Esophagus (tissue), 2 donors: ENCODE results near the gene JARID2. TPM values are rescaled to one million over a fixed set of nuclear protein-coding genes. Genes with fewer than 3 reads are reported as not detected.

Source experiments
- H3K27ac ChIP-seq, 2 donors: one replicate each; pipeline ENCODE4 v1.5.1; 2013; ENCODE audit warnings: low read depth in 2 of 2, mild to moderate bottlenecking in 2 of 2, inconsistent platforms in 1 of 2, low read length in 1 of 2, moderate library complexity in 1 of 2
- H3K27me3 ChIP-seq, 2 donors: one replicate each; pipeline ENCODE4 v1.6.1; 2013; ENCODE audit warnings: low read length in 2 of 2, control low read depth in 1 of 2, mild to moderate bottlenecking in 1 of 2; ENCODE audit not compliant: insufficient read depth in 2 of 2, control insufficient read depth in 1 of 2
- H3K36me3 ChIP-seq, 2 donors: one replicate each; pipeline ENCODE4 v1.6.1; 2013; ENCODE audit warnings: low read length in 1 of 2; ENCODE audit not compliant: control insufficient read depth in 2 of 2, insufficient read depth in 2 of 2
- H3K4me1 ChIP-seq, 2 donors: one replicate each; pipeline ENCODE4 v1.6.1; 2013; ENCODE audit warnings: low read length in 1 of 2; ENCODE audit not compliant: control insufficient read depth in 2 of 2, insufficient read depth in 2 of 2
- H3K4me3 ChIP-seq, 2 donors: one replicate each; pipeline ENCODE4 v1.5.1; 2013; ENCODE audit warnings: low read length in 2 of 2, mild to moderate bottlenecking in 2 of 2, low read depth in 1 of 2, moderate library complexity in 1 of 2
- H3K9me3 ChIP-seq, 2 donors: one replicate each; pipeline ENCODE4 v1.6.1; 2013; ENCODE audit warnings: mild to moderate bottlenecking in 2 of 2, low read depth in 1 of 2, low read length in 1 of 2, moderate library complexity in 1 of 2; ENCODE audit not compliant: control insufficient read depth in 2 of 2, insufficient read depth in 1 of 2
- WGBS, 2 donors: extraction: QIAGEN DNeasy Blood & Tissue Kit; methylation state at CpG; one replicate each; pipeline ENCODE4 v1.1.7; 2013; 5-methylcytosine and 5-hydroxymethylcytosine counted together
- polyA plus RNA-seq, 2 donors: library from polyadenylated mRNA; stranded (reverse); fragments of 200-250 nt; gene quantifications; one replicate each; pipeline ENCODE4 v1.2.3, GENCODE V29; 2013
- donor health status: healthy with polysubstance abuse.
- donor health status: Bipolar disorder and iron deficiency.

The JARID2 gene
- polyA plus RNA-seq, 2 donors = 7.9 to 8.3 TPM

GRCh38 chr6:15344192-15344519, 98.3 kb downstream of the JARID2 start:
- H3K36me3 ChIP-seq = no peaks in the 10 kb centered on the region
- H3K27me3 ChIP-seq = no peaks in the 10 kb centered on the region
- WGBS, 2 donors = 60 to 63% methylated on average over 3 of the region's 3 CpGs
- peaks cover 0 to 7% of the 10 kb centered on the region in 2 donors for H3K4me1 ChIP-seq
- no peak overlapping the region for H3K27ac ChIP-seq
- no peak overlapping the region for H3K4me3 ChIP-seq
- no peaks in the 10 kb centered on the region for H3K9me3 ChIP-seq

- H3K9me3 ChIP-seq = no peaks in the 10 kb centered on the region
- no peak overlapping the region for H3K4me3 ChIP-seq
- H3K4me1 ChIP-seq = peaks cover 0 to 6% of the 10 kb centered on the region in 2 donors
- WGBS, 2 donors = 63 to 68% methylated on average over 2 of the region's 2 CpGs
- no peak overlapping the region for H3K27ac ChIP-seq
- no peaks in the 10 kb centered on the region for H3K27me3 ChIP-seq
- H3K36me3 ChIP-seq = no peaks in the 10 kb centered on the region
These were observed 99.0 kb downstream of the JARID2 start for GRCh38 chr6:15344831-15345230.

- Histone ChIP-seq H3K4me1 (peaks cover 0 to 2% of the 10 kb centered on the region in 2 donors), H3K4me3 (no peak overlapping the region), H3K36me3 (no peaks in the 10 kb centered on the region), H3K27ac (no peak overlapping the region), H3K9me3 (no peaks in the 10 kb centered on the region), H3K27me3 (no peaks in the 10 kb centered on the region)
- WGBS, 2 donors = 76 to 81% methylated on average over 5 of the region's 5 CpGs
These were observed 100.4 kb downstream of the JARID2 start for GRCh38 chr6:15346315-15346714.

- H3K27me3 ChIP-seq = no peaks in the 10 kb centered on the region
- no peak overlapping the region for H3K4me3 ChIP-seq
- no peak overlapping the region for H3K27ac ChIP-seq
- H3K4me1 ChIP-seq = peaks cover 0 to 6% of the 10 kb centered on the region in 2 donors
- 93 to 96% methylated on average over 4 of the region's 4 CpGs for WGBS, 2 donors
- H3K36me3 ChIP-seq = no peaks in the 10 kb centered on the region
- H3K9me3 ChIP-seq = no peaks in the 10 kb centered on the region
These were observed 102.7 kb downstream of the JARID2 start for GRCh38 chr6:15348528-15348927.

GRCh38 chr6:15349379-15349778, 103.5 kb downstream of the JARID2 start:
- Histone ChIP-seq H3K4me1 (peaks cover 0 to 6% of the 10 kb centered on the region in 2 donors), H3K4me3 (no peak overlapping the region), H3K27ac (no peak overlapping the region), H3K9me3 (no peaks in the 10 kb centered on the region), H3K36me3 (no peaks in the 10 kb centered on the region), H3K27me3 (no peaks in the 10 kb centered on the region)
- 73 to 90% methylated on average over 5 of the region's 5 CpGs for WGBS, 2 donors

- Histone ChIP-seq H3K4me3 (no peak overlapping the region), H3K4me1 (peaks cover 0 to 6% of the 10 kb centered on the region in 2 donors), H3K36me3 (no peaks in the 10 kb centered on the region), H3K27me3 (no peaks in the 10 kb centered on the region), H3K9me3 (no peaks in the 10 kb centered on the region), H3K27ac (no peak overlapping the region)
- 73 to 74% methylated on average over 6 of the region's 6 CpGs for WGBS, 2 donors
These were observed 104.7 kb downstream of the JARID2 start for GRCh38 chr6:15350386-15351083.

- H3K27me3 ChIP-seq = no peaks in the 10 kb centered on the region
- no peaks in the 10 kb centered on the region for H3K36me3 ChIP-seq
- no peak overlapping the region for H3K27ac ChIP-seq
- 33 to 60% methylated on average over 3 of the region's 3 CpGs for WGBS, 2 donors
- H3K4me1 ChIP-seq = peaks cover 0 to 6% of the 10 kb centered on the region in 2 donors
- no peak overlapping the region for H3K4me3 ChIP-seq
- no peaks in the 10 kb centered on the region for H3K9me3 ChIP-seq
These were observed 105.8 kb downstream of the JARID2 start for GRCh38 chr6:15351631-15352030.

GRCh38 chr6:15352220-15352619, 106.4 kb downstream of the JARID2 start:
- 66 to 75% methylated on average over 4 of the region's 4 CpGs for WGBS, 2 donors
- no peaks in the 10 kb centered on the region for H3K27me3 ChIP-seq

GRCh38 chr6:15352845-15353244, 107.0 kb downstream of the JARID2 start:
- Histone ChIP-seq H3K36me3 (no peaks in the 10 kb centered on the region), H3K27me3 (no peaks in the 10 kb centered on the region), H3K4me1 (peaks cover 0 to 6% of the 10 kb centered on the region in 2 donors), H3K27ac (no peak overlapping the region), H3K4me3 (no peak overlapping the region), H3K9me3 (no peaks in the 10 kb centered on the region)
- 44 to 46% methylated on average over 2 of the region's 2 CpGs for WGBS, 2 donors

More at GRCh38 chr6:15352220-15352619, 106.4 kb downstream of the JARID2 start:
- Histone ChIP-seq H3K4me1 (peaks cover 0 to 6% of the 10 kb centered on the region in 2 donors), H3K27ac (no peak overlapping the region), H3K4me3 (no peak overlapping the region), H3K36me3 (no peaks in the 10 kb centered on the region), H3K9me3 (no peaks in the 10 kb centered on the region)

- 87 to 89% methylated on average over 10 of the region's 10 CpGs for WGBS, 2 donors
- Histone ChIP-seq H3K36me3 (no peaks in the 10 kb centered on the region), H3K4me1 (peaks cover 0 to 6% of the 10 kb centered on the region in 2 donors), H3K9me3 (no peaks in the 10 kb centered on the region), H3K4me3 (no peak overlapping the region), H3K27ac (no peak overlapping the region), H3K27me3 (no peaks in the 10 kb centered on the region)
These were observed 109.8 kb downstream of the JARID2 start for GRCh38 chr6:15355683-15356099.
